ENCODE results near the gene MAST2.

The MAST2 gene

GRCh38 chr1:45803299-45803780 lies at the start of gene MAST2:
Gene MAST2, plus strand, starts transcription at chr1:45803612. Its CDS starts 284 bp downstream, at chr1:45803896.
- DNase-seq = peak; percentile 91

GRCh38 chr1:45755697-45756096 lies 47.7 kb upstream of the MAST2 start:
- DNase-seq = no peak

- DNase-seq = no peak
Observed at GRCh38 chr1:45762291-45762690, 41.1 kb upstream of the MAST2 start.

- DNase-seq = no peak
Observed at GRCh38 chr1:45765999-45766792, 37.2 kb upstream of the MAST2 start.

- no peak for DNase-seq
Observed at GRCh38 chr1:45767035-45767434, 36.4 kb upstream of the MAST2 start.

- peak; percentile 65 for DNase-seq
Observed at GRCh38 chr1:45769261-45769932, 34.0 kb upstream of the MAST2 start.

- DNase-seq = no peak
Observed at GRCh38 chr1:45772971-45773370, 30.4 kb upstream of the MAST2 start.

- DNase-seq = no peak
Observed at GRCh38 chr1:45775794-45776193, 27.6 kb upstream of the MAST2 start.

- DNase-seq = peak; percentile 75
Observed at GRCh38 chr1:45785583-45785982, 17.8 kb upstream of the MAST2 start.

- DNase-seq = no peak
Observed at GRCh38 chr1:45787905-45788304, 15.5 kb upstream of the MAST2 start.

- DNase-seq = no peak
Observed at GRCh38 chr1:45789601-45790000, 13.8 kb upstream of the MAST2 start.

GRCh38 chr1:45792744-45793143 lies 10.7 kb upstream of the MAST2 start:
- no peak for DNase-seq

GRCh38 chr1:45793942-45794604 lies 9.3 kb upstream of the MAST2 start:
- DNase-seq = peak; percentile 18

GRCh38 chr1:45796381-45796780 lies 7.0 kb upstream of the MAST2 start:
- DNase-seq = no peak

- no peak for DNase-seq
Observed at GRCh38 chr1:45796946-45797345, 6.5 kb upstream of the MAST2 start.

- no peak for DNase-seq
Observed at GRCh38 chr1:45800899-45801298, 2.5 kb upstream of the MAST2 start.

- DNase-seq = peak; percentile 85
Observed at GRCh38 chr1:45802343-45803298, 791 bp upstream of the MAST2 start.

GRCh38 chr1:45803781-45804668 lies 613 bp downstream of the MAST2 start:
- peak; percentile 51 for DNase-seq

GRCh38 chr1:45804669-45804969 lies 1.2 kb downstream of the MAST2 start:
- no peak for DNase-seq

GRCh38 chr1:45806129-45806528 lies 2.7 kb downstream of the MAST2 start:
- DNase-seq = no peak

- no peak for DNase-seq
Observed at GRCh38 chr1:45809761-45810160, 6.3 kb downstream of the MAST2 start.

- DNase-seq = no peak
Observed at GRCh38 chr1:45814776-45815175, 11.4 kb downstream of the MAST2 start.

All from OCI-M1 (cell line).